ENCODE measurements around the gene FIG4.
"Not testable (repeated sequence)": the region's sequence is repeated elsewhere in the genome, so short reads cannot be mapped to it uniquely, and the experiment has no call there.

FIG4 gene

DNA sequence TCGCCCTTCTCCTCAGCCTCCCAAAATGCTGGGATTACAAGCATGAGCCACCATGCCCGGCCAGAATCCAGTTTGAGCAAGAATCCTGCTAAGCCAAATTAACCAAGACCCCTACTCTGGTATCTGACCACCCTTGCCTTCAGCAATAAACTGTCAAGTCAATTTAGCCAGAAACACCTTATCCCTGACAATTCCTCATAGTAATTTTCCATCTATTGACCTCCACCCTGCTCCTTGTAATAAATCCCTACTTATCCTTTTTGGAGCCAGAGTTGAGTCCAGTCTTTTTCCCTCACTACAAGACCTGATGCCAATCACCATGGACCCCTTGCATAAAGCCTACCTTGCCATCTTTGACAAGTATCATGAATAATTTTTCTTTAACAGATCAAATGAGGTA is 173.0 kb downstream of the FIG4 start:
- DNase-seq, result no peak

DNA sequence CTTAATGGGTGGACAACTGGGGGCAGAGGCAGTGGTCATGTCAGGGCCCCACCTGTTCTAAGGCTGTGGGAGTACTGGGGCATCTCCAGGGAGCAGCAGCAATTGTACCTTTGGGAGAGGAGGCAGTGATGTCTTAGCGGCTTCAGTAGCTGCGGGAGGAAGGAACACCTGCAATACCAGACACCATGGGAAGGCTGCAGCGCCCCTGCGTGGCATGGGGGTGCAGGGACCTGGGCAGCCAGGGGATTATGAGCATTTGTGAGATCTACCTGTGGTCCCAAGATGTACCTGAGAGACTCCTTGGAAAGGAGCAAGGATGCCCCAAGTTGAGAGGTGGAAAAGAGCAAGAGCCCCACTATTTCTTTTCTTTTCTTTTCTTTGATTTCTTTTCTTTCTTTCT is 174.9 kb downstream of the FIG4 start:
- no peak for DNase-seq

DNA sequence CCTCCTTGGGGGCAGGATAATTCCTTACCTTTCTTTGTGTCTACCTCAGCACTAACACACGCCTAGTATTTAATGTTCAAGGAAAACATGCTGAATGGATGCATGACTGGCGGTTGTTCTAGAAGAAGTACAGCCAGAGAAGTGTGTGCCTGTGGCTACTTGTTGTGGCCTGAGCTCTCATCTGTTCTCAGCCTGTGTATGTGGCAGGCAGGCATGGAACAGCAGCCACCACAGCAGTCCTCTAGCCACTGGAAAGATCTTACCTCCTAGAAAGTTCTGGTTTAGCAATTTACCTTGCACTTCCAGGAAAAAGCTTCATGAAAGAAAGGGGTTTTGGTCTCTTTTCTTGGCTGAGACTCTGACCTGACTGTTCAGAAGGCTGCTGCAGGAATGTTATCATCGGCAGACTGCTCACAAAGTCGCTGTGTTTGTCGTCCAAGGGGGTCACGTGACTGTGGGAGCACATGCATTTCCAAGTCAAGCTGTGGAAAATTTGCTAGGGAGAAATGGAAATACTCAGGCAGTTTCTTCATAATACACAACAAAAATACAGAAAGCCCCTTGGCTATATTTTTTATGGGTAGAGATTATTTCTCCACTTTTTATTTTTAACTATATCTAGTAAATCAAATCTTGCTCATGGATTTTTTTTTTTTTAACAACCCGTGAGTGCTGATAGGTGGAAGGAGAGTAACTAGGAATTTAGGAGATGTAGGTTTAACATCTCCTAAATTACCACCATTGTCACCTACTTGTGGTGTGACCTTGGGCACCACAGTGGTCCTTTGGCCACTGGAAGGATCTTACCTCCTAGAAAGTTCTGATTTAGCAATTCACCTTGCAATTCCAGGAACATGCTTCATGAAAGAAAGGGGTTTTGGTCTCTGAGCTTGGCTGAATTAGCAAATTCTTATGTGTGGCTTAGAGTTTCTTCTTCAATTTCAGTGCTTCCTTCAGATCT is 176.2 kb downstream of the FIG4 start:
- no peak for DNase-seq

DNA sequence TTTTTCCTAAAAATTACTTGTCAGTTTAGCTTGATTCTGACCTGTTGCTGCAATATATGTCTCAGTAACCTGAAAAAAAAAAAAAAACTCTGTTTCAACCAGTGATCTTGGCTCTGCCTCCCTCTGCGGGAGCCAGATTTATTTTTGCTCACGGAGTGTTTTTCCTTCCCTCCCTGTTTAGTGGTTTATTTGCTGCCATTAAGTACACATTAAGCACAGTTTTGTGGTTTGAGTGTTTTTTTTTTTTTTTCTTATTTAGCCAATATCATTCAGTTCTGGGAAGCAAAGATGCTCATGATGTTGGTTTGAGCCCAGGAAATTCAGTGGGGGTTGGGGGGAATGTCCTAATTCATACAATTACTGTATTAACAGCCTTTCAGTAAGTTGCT is 176.9 kb downstream of the FIG4 start:
- DNase-seq, result no peak

DNA sequence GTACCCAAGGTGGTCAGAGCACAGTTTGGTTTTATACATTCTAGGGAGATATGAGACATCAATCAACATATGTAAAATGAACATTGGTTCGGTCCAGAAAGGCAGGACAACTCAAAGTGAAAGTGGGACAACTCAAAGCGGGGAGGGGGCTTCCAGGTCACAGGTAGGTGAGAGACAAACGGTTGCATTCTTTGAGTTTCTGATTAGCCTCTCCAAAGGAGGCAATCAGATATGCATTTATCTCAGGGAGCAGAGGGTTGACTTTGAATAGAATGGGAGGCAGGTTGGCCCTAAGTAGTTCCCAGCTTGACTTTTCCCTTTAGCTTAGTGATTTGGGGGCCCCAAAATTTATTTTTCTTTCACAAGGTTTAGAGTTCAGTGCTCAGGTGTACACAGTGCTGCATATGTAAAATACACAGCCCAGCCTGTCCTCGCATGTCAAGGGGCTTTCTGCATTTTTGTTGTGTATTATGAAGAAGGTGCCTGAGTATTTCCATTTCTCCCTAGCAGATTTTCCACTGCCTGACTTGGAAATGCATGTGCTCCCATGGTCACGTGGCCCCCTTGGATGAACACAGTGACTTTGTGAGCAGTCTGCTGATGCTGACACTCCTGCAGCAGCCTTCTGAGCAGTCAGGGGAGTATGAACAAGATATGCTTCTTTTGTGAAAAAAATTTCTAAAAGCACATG is 178.4 kb downstream of the FIG4 start:
- not testable (repeated sequence) for DNase-seq

DNA sequence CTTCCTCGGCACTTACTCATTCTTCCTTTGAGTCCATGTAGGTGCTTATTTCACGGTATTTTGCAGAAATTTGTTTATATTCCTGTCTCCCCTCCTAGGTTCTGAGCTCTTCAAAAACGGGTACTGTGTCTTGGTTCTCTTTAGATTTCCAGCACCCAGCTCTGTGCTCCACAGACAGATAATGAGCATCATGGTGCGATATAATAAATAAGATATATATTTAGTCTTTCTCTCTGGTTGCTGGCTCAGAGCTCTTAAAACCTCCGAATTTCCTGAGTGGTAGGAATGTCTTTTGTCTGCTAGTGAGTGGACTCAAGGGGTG is 179.0 kb downstream of the FIG4 start:
- DNase-seq, result no peak

DNA sequence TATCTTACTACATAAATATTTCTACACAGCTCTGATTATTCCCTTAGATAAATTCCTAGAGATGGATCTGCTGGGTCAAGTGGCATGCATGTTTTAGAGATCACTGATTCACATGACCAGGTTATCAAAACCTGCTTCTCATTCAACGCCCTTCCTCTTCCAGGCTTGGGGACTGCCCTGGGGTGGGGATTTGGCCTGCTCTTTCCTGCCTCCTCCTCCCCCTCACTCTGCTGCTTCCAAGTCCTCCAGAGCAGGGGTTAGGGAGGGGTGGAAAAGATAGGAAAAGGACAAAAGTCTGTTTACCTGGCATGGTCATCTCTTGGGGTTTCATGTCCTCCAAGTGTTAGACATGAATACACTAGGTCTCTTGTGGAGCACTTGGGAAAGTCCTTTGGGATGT is 181.5 kb downstream of the FIG4 start:
- DNase-seq, result no peak

DNA sequence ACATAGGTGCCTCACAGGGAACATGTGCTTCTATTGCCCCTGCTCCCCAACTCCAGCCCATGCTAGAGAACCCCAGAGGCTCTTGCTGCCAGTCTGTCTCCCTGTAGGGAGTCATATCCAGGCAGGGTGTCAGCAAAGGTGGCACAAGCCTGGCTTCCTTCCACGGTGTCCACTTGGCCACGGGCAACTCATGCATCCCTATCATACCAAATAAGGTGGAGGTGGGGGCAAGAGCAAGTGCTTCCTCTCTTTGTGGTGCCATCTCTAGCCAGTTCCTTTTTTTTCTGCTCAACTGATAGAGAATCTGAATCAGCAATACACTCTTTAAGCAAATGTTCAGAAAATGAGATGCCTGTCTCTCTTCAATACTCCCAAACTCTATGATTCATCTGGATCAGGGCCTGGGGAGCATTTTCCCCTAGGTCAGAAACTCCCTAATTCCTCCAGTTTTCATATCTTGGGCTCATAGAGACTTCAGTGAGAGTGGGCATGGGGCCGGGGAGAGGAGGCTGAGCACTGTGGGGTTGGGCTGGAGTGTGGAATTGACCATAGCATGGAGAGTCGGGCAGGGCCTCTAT is 182.0 kb downstream of the FIG4 start:
- DNase-seq, result no peak

DNA sequence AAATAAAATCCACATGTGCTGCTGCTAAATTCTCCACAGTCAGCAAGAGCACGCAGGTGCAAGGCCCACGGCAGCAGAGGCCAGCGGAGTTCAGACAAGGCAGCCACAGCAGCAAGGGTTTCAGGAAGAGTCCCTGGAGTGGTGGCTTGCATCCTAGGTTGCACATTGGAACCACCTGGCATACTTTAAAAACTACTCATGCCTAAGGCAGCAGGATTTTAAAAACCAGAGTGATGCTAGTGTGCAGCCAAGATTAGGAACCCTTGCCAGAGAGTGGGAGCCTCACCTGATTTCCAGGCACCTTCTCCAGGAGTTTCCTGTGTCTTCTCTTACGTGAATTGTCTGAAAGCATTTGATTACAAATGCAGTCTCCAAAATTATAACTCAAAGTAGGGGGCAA is 183.0 kb downstream of the FIG4 start:
- no peak for DNase-seq

DNA sequence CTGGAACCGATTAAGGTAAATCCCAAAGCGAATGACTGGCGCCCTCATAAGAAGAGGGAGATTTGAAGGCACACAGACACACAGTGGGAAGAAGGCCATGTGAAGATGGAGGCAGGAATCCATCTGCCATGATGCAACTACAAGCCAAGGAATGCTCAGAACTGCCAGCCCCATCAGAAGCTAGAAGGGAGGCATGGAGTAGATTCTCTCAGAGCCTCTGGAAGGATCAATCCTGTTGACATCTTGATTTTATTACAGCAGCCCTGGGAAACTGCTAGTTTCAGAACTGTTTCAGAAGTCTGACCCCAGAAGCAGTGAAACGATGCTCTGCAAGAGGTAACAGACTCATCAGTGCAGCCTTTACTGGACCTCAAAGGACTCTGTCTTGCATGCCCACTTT is 183.5 kb downstream of the FIG4 start:
- DNase-seq, result no peak
